Central memory CD8-positive, alpha-beta T cell (primary cell): Measurements from ENCODE around the gene GTF3C6.
"Not testable (repeated sequence)": the region's sequence is repeated elsewhere in the genome, so short reads cannot be mapped to it uniquely, and the experiment has no call there.

Experiments
- ATAC-seq: fragments of 150-1000 bp; cut with Tn5 transposase; replicated peaks from 2 replicates; pipeline ENCODE4 v1.10.0; 2022; ENCODE audit warnings: mild to moderate bottlenecking, moderate FRiP score, moderate number of reproducible peaks; ENCODE audit not compliant: poor library complexity, severe bottlenecking; ENCODE audit errors: extremely low read depth
- DNase-seq, 2 donors: peaks; one replicate each; pipeline ENCODE4 v3.0.0; 2021; ENCODE audit warnings: low spot score in 2 of 2
- H3K27ac Mint-ChIP-seq: one replicate; pipeline ENCODE4 v1.8.0; 2022; ENCODE audit warnings: low read depth, mild to moderate bottlenecking, moderate library complexity, mixed read lengths
- H3K27me3 Mint-ChIP-seq: one replicate; pipeline ENCODE4 v1.8.0; 2022; ENCODE audit warnings: mixed read lengths
- H3K36me3 Mint-ChIP-seq: one replicate; pipeline ENCODE4 v1.8.0; 2022; ENCODE audit warnings: mild to moderate bottlenecking, moderate library complexity, mixed read lengths; ENCODE audit not compliant: insufficient read depth
- H3K4me1 Mint-ChIP-seq: one replicate; pipeline ENCODE4 v1.8.0; 2022; ENCODE audit warnings: mixed read lengths
- H3K4me3 Mint-ChIP-seq: one replicate; pipeline ENCODE4 v1.8.0; 2022; ENCODE audit warnings: mild to moderate bottlenecking, moderate library complexity, mixed read lengths
- H3K9me3 Mint-ChIP-seq: one replicate; pipeline ENCODE4 v1.8.0; 2022; ENCODE audit warnings: mixed read lengths

GTF3C6 gene

DNA sequence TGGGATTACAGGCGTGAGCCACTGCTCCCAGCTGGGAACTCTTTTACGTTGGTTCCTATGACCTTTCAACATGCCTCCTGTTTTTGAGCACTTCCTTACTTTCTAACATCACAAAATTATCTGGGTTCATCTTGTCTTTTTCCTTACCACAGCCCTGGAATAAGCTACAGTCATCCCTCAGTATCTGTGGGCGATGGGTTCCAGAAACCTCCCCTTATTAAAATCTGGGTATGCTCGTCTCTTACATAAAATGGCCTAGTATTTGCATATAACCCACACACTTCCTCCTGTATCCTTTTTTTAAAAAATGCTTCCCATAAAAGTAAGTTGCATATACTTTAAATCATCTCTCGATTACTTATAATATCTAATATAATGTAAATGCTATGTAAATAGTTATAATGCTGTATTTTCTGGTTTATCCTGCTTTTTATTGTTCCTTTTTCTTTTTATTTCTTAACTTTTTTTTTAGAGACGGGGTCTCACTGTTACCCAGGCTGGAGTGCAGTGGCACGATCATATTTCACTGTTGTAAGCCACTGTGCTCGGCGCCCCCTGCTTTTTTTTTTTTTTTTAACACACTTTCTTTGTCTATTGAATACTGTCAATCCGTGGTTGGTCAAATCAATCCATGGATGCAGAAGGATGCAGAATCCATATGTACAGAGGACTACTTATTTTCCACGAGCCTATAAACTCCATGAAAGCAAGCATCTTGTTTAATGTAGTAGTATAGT is 32.5 kb downstream of the GTF3C6 start:
- Mint-ChIP-seq H3K27ac (no peak overlapping the region), H3K4me1 (peaks cover 3% of the 10 kb centered on the region), H3K4me3 (no peak overlapping the region), H3K27me3 (no peaks in the 10 kb centered on the region), H3K36me3 (peaks cover 61% of the 10 kb centered on the region), H3K9me3 (no peaks in the 10 kb centered on the region)
- ATAC-seq (no peak), DNase-seq (no peak)

DNA sequence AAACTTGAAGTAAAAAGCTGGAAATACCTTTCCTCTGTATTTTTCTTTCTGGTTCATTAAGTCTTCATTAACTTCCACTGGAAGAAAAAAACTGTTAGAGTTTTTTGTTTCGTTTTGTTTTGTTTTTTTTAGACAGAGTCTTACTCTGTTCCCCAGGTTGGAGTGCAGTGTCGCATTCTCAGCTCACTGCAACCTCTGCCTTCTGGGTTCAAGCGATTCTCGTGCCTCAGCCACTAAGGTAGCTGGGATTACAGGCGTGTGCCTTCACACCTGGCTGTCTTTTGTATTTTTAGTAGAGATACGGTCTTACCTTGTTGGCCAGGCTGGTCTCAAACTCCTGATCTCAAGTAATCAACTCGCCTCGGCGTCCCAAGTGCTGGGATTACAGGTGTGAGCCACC is 38.2 kb downstream of the GTF3C6 start:
- DNase-seq (no peak), ATAC-seq (no peak)
- H3K4me3 Mint-ChIP-seq: no peak overlapping the region
- peaks cover 53% of the 10 kb centered on the region for H3K36me3 Mint-ChIP-seq
- no peaks in the 10 kb centered on the region for H3K27me3 Mint-ChIP-seq
- H3K9me3 Mint-ChIP-seq: no peaks in the 10 kb centered on the region
- no peaks in the 10 kb centered on the region for H3K4me1 Mint-ChIP-seq
- no peak overlapping the region for H3K27ac Mint-ChIP-seq

DNA sequence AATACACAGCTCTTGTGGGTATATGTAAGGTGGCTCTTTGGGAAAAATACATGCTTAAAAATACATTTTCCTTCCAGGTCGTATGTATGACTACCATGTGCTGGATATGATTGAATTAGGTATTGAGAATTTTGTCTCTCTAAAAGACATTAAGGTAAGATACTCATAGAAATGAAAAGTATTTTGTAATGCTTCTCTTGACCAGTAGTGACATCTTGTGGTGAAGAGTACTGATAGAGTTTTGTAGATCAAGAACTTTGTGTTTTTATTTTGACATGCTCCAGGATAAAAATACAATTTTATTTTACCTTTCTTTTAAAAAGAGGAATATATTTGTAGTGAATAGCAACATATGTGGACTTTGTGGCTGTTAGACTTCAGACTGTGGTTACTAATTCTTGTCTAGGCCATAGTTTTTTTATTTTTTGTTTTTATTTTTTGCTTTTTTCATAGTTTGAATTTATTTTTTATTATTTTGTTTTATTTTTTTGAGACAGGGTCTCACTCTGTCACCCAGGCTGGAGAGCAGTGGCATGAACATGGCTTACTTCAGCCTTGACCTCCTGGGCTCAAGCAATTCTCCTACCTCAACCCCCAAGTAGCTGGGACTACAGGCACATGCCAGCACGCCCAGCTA is 41.2 kb downstream of the GTF3C6 start:
- H3K36me3 Mint-ChIP-seq: peaks cover 48% of the 10 kb centered on the region
- DNase-seq (no peak), ATAC-seq (no peak)
- H3K9me3 Mint-ChIP-seq: no peaks in the 10 kb centered on the region
- H3K27ac Mint-ChIP-seq: no peak overlapping the region
- no peaks in the 10 kb centered on the region for H3K27me3 Mint-ChIP-seq
- H3K4me1 Mint-ChIP-seq: no peaks in the 10 kb centered on the region
- no peak overlapping the region for H3K4me3 Mint-ChIP-seq

DNA sequence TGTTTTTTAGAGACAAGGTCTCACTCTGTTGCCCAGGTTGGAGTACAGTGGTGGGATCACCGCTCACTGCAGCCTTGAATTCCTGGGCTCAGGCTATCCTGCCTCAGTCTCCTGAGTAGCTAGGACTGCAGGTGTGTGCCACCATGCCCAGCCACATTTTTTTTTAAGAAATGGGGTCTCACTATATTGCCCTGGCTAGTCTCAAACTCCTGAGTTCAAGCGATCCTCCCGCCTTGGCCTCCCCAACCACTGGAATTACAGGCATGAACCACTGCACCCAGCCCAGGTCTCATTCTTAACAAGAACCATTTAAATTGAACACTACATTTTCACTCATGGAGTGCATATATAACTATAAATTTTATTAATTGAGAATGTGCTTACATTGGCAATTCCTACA is 43.8 kb downstream of the GTF3C6 start:
- DNase-seq: no peak
- H3K4me3 Mint-ChIP-seq: no peak overlapping the region

DNA sequence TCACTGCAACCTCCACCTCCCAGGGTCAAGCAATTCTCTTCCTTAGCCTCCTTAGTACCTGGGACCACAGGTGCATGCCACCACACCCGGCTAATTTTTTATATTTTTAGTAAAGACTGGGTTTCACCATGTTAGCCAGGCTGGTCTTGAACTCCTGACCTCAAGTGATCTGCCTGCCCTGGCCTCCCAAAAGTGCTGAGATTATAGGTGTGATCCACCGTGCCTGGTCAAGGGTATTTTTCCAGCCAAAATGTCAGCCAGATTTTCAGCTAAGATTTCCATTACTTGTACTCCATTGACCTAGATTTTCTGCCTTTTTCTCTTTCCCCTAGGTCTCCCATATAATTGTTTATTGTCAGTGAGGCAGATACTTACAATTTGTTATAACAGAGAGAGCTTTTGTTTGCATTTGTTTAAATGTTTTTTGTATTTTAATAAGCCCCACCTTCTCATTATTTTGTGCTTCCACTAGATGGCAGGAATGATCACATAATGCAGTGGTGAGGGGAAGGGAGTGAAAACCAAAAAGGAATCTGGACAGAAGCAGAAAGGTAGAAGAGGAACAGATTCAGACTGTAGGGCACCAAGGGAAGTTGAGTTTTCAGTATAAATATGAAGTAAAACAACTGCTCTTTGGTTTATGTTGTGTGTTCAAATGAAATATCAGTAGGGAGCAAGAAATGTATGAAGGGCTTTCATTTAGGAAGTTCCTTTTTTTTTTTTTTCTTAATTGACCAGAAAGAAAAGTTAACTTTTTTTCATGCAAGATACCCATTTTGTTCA is 53.0 kb downstream of the GTF3C6 start:
- peaks cover 43% of the 10 kb centered on the region for H3K36me3 Mint-ChIP-seq
- H3K27me3 Mint-ChIP-seq: no peaks in the 10 kb centered on the region
- H3K9me3 Mint-ChIP-seq: no peaks in the 10 kb centered on the region
- peaks cover 6% of the 10 kb centered on the region for H3K4me1 Mint-ChIP-seq
- H3K4me3 Mint-ChIP-seq: no peak overlapping the region
- no peak for DNase-seq
- H3K27ac Mint-ChIP-seq: no peak overlapping the region
- peak; percentile 56 for ATAC-seq

More for the DNA sequence above, 43.8 kb downstream of the GTF3C6 start:
- no peaks in the 10 kb centered on the region for H3K9me3 Mint-ChIP-seq
- peaks cover 43% of the 10 kb centered on the region for H3K36me3 Mint-ChIP-seq
- no peak for ATAC-seq
- no peaks in the 10 kb centered on the region for H3K4me1 Mint-ChIP-seq
- no peaks in the 10 kb centered on the region for H3K27me3 Mint-ChIP-seq
- H3K27ac Mint-ChIP-seq: no peak overlapping the region

DNA sequence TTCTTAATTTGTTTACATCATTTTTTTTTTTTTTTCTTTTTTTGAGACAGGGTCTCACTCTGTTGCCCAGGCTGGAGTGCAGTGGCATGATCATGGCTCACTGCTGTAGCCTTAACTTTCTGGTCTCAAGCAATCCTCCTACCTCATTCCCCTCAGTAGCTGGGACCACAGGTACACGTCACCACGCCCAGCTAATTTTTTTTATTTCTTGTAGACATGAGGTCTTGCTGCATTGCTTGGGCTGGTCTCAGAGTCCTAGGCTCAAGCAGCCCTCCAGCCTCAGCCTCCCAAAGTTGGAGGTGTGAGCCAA is 53.6 kb downstream of the GTF3C6 start:
- Mint-ChIP-seq H3K4me3 (no peak overlapping the region), H3K9me3 (no peaks in the 10 kb centered on the region), H3K27me3 (no peaks in the 10 kb centered on the region), H3K4me1 (peaks cover 6% of the 10 kb centered on the region), H3K27ac (no peak overlapping the region), H3K36me3 (peaks cover 45% of the 10 kb centered on the region)
- ATAC-seq (no peak), DNase-seq (no peak)

DNA sequence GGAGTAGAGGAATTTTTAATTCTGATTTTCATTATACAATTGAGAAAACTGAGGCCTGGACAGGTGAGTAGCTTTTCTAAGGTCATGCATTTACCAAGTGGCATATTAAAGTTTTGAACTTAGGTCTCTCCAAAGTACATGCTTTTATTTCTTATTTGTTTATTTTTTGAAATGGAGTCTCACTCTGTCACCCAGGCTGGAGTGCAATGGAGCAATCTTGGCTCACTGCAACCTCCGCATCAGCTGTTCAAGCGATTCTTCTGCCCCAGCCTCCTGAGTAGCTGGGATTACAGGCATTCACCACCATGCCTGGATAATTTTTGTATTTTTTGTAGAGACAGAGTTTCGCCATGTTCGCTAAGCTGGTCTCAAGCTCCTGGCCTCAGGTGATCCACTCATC is 54.0 kb downstream of the GTF3C6 start:
- ATAC-seq, DNase-seq, H3K27ac Mint-ChIP-seq, H3K9me3 Mint-ChIP-seq, H3K27me3 Mint-ChIP-seq, H3K4me3 Mint-ChIP-seq, H3K4me1 Mint-ChIP-seq: not testable (repeated sequence)
- peaks cover 45% of the 10 kb centered on the region for H3K36me3 Mint-ChIP-seq

DNA sequence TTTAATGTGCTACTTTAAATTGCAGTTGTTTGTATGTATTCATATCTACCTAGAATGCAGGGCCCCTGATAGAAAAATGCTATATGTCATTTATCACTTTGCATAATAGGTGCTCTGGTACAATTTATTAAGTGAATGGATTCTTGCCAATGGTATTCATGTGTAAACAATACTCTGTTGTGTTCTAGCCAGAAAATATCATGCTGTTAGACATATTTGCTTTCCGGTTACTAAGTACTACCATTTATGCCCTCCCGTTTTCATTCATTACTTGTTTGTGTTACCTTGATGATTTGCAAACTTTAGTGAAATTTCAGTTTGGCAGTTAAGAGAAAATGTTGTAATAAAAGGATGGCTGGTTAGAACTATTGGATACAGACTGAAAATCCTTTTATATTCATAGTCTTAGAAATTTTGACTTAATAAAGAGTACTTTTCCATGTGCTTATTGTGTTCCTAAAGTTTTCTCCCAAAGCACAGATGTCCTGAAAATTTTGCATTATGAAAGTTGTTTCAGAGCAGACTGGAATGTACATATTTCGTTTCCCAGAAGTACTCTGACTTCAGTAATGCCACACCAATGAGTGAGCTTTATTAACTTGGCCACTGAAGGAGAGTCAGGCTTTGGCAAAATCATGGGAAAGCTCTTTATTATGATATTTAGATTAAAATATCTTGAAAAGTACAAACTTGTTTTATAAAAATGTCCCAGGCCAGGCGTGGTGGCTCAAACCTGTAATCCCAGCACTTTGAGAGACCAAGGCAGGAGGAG is 54.8 kb downstream of the GTF3C6 start:
- Mint-ChIP-seq H3K4me3 (no peak overlapping the region), H3K9me3 (no peaks in the 10 kb centered on the region), H3K4me1 (peaks cover 6% of the 10 kb centered on the region), H3K27me3 (no peaks in the 10 kb centered on the region), H3K36me3 (peaks cover 47% of the 10 kb centered on the region), H3K27ac (no peak overlapping the region)
- DNase-seq (no peak), ATAC-seq (no peak)

DNA sequence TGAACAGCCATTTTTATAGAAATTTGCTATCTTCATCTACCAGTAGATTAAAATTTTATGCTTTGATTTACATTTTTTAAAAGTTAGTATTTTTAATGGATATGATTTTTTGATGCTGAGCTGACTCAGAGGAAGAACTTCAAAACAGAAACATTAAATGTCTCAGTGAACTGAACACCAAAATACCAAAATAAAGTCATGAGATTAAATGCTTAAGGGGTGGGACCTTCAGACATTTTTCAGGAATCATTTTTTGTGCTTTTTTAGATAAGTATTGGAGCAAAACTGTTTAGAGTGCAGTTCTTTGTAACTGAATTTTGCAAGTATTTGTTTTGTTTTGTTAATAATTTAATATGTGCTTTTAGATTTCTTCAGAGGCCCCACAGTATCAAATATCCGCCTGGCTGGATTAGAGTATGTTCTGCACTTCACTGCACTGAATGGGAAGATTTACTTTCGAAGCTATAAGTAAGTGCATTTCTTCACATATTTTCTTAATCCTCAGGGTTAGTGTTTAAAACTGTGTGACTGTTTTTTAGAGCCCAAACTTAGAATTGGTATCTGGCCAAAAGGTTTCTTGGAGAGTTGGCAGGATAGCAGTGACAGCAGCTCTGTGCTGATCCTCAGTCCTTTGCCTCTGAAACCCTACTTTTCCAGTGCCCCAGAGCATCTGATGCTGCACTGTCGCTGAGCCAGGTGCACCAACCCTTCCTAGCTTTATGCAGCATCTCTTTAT is 57.1 kb downstream of the GTF3C6 start:
- H3K9me3 Mint-ChIP-seq: no peaks in the 10 kb centered on the region
- no peak overlapping the region for H3K27ac Mint-ChIP-seq
- DNase-seq: no peak
- no peaks in the 10 kb centered on the region for H3K27me3 Mint-ChIP-seq
- peaks cover 6% of the 10 kb centered on the region for H3K4me1 Mint-ChIP-seq
- H3K4me3 Mint-ChIP-seq: no peak overlapping the region
- H3K36me3 Mint-ChIP-seq: peaks cover 37% of the 10 kb centered on the region
- no peak for ATAC-seq

DNA sequence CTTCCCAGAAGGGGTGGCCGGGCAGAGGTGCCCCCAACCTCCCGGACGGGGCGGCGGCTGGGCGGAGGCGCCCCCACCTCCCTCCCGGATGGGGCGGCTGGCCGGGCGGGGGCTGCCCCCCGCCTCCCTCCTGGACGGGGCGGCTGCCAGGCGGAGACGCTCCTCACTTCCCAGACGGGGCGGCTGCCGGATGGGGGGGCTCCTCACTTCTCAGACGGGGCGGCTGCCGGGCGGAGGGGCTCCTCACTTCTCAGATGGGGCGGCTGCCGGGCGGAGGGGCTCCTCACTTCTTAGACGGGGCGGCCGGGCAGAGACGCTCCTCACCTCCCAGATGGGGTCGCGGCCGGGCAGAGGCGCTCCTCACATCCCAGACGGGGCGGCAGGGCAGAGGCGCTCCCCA is 58.7 kb downstream of the GTF3C6 start:
- H3K27ac Mint-ChIP-seq, H3K4me1 Mint-ChIP-seq, DNase-seq, H3K27me3 Mint-ChIP-seq, H3K9me3 Mint-ChIP-seq, ATAC-seq, H3K4me3 Mint-ChIP-seq: not testable (repeated sequence)
- H3K36me3 Mint-ChIP-seq: peaks cover 26% of the 10 kb centered on the region
